ENCODE measurements around the gene ARAP1.
"Not testable (repeated sequence)": the region's sequence is repeated elsewhere in the genome, so short reads cannot be mapped to it uniquely, and the experiment has no call there.

ARAP1 gene

GRCh38 chr11:72752088-72752914 lies at the start of gene ARAP1:
Gene ARAP1, minus strand, starts transcription at chr11:72752408. Its CDS starts 25,280 bp downstream, at chr11:72727128.
- in situ Hi-C loops (cut with MboI; ENCODE audit: low sequenced_read_pairs), result no loop called here

GRCh38 chr11:72799441-72799840 lies 47.2 kb upstream of the ARAP1 start:
- in situ Hi-C loops (cut with MboI; ENCODE audit: low sequenced_read_pairs), result no loop called here

- in situ Hi-C loops (cut with MboI; ENCODE audit: low sequenced_read_pairs), result no loop called here
These were observed 46.2 kb upstream of the ARAP1 start for GRCh38 chr11:72798361-72798760.

GRCh38 chr11:72793425-72794367 lies 41.5 kb upstream of the ARAP1 start, which contains the start of gene STARD10:
Gene STARD10, minus strand, starts transcription at chr11:72794047. Its CDS starts 12,866 bp downstream, at chr11:72781181.
- in situ Hi-C loops (cut with MboI; ENCODE audit: low sequenced_read_pairs), result no loop called here

GRCh38 chr11:72793076-72793424 lies 40.8 kb upstream of the ARAP1 start:
- in situ Hi-C loops (cut with MboI; ENCODE audit: low sequenced_read_pairs), result no loop called here

GRCh38 chr11:72792437-72793021 lies 40.3 kb upstream of the ARAP1 start:
- in situ Hi-C loops (cut with MboI; ENCODE audit: low sequenced_read_pairs), result no loop called here

- in situ Hi-C loops (cut with MboI; ENCODE audit: low sequenced_read_pairs), result not testable (repeated sequence)
These were observed 39.0 kb upstream of the ARAP1 start for GRCh38 chr11:72791228-72791627.

- in situ Hi-C loops (cut with MboI; ENCODE audit: low sequenced_read_pairs), result no loop called here
These were observed 37.4 kb upstream of the ARAP1 start for GRCh38 chr11:72789493-72790131.

GRCh38 chr11:72788241-72788640 lies 36.0 kb upstream of the ARAP1 start:
- in situ Hi-C loops (cut with MboI; ENCODE audit: low sequenced_read_pairs), result no loop called here

- in situ Hi-C loops (cut with MboI; ENCODE audit: low sequenced_read_pairs), result no loop called here
These were observed 35.3 kb upstream of the ARAP1 start for GRCh38 chr11:72787216-72788104.

- in situ Hi-C loops (cut with MboI; ENCODE audit: low sequenced_read_pairs), result no loop called here
These were observed 34.4 kb upstream of the ARAP1 start for GRCh38 chr11:72786305-72787215.

GRCh38 chr11:72784662-72785061 lies 32.5 kb upstream of the ARAP1 start:
- in situ Hi-C loops (cut with MboI; ENCODE audit: low sequenced_read_pairs), result no loop called here

- in situ Hi-C loops (cut with MboI; ENCODE audit: low sequenced_read_pairs), result no loop called here
These were observed 31.1 kb upstream of the ARAP1 start for GRCh38 chr11:72783144-72783905.

GRCh38 chr11:72782081-72782920 lies 30.1 kb upstream of the ARAP1 start:
- in situ Hi-C loops (cut with MboI; ENCODE audit: low sequenced_read_pairs), result no loop called here

- in situ Hi-C loops (cut with MboI; ENCODE audit: low sequenced_read_pairs), result no loop called here
These were observed 29.3 kb upstream of the ARAP1 start for GRCh38 chr11:72781313-72782080.

- in situ Hi-C loops (cut with MboI; ENCODE audit: low sequenced_read_pairs), result no loop called here
These were observed 28.8 kb upstream of the ARAP1 start for GRCh38 chr11:72781063-72781312.

Measured in HL-60/S4 treated with retinoic acid at 250 ng/mL for 4 days and 3 days (cell line).